Keratinocyte (primary cell): ENCODE data around the gene SGCB. TPM values are rescaled to one million over a fixed set of nuclear protein-coding genes. Genes with fewer than 3 reads are reported as not detected.

Experiments used
- DNase-seq: peaks from one replicate; pipeline ENCODE4 v3.0.0-alpha.2; 2011; ENCODE audit warnings: low read depth, missing footprints, low spot score
- FAIRE-seq: peaks from 2 replicates; lab custom pipeline; 2011; peaks lifted over from hg19 to GRCh38; lab: Jason Lieb, UNC
- H2AFZ ChIP-seq: 2 replicates; pipeline ENCODE4 v1.6.0; 2012; ENCODE audit warnings: low read length, control low read depth, inconsistent platforms; ENCODE audit not compliant: control insufficient read depth
- H3K27ac ChIP-seq: 2 replicates; pipeline ENCODE4 v1.5.1; 2011; ENCODE audit warnings: low read length; ENCODE audit not compliant: control insufficient read depth, insufficient read depth
- H3K27me3 ChIP-seq: 3 replicates; pipeline ENCODE4 v1.6.0; 2011; ENCODE audit warnings: low read length; ENCODE audit not compliant: control insufficient read depth, insufficient read depth; ENCODE audit errors: extremely low read depth
- H3K36me3 ChIP-seq, 2 experiments: 2 replicates in 1 of 2; 3 replicates in 1 of 2; pipeline ENCODE4 v1.5.1; 2011; ENCODE audit warnings: low read length in 2 of 2, mild to moderate bottlenecking in 1 of 2; ENCODE audit not compliant: control insufficient read depth in 2 of 2, insufficient read depth in 2 of 2; ENCODE audit errors: extremely low read depth in 1 of 2
- H3K4me1 ChIP-seq: 3 replicates; pipeline ENCODE4 v1.5.1; 2011; ENCODE audit warnings: low read length; ENCODE audit not compliant: control insufficient read depth, insufficient read depth; ENCODE audit errors: extremely low read depth
- H3K4me2 ChIP-seq: 3 replicates; pipeline ENCODE4 v1.6.0; 2011; ENCODE audit warnings: low read depth, low read length; ENCODE audit not compliant: control insufficient read depth, insufficient read depth; ENCODE audit errors: extremely low read depth
- H3K4me3 ChIP-seq, 3 experiments: fragments of 200-600 bp in 1 of 3; sonication (generic) in 1 of 3; 2 replicates in 2 of 3; 3 replicates in 1 of 3; pipeline ENCODE4 v1.5.1; 2011 to 2016; ENCODE audit warnings: low read length in 3 of 3, mild to moderate bottlenecking in 3 of 3, control low read depth in 2 of 3, inconsistent platforms in 1 of 3, low read depth in 1 of 3, mixed read lengths in 1 of 3, mixed run types in 1 of 3, moderate library complexity in 1 of 3; ENCODE audit not compliant: control insufficient read depth in 2 of 3, insufficient read depth in 2 of 3; ENCODE audit errors: extremely low read depth in 1 of 3
- H3K79me2 ChIP-seq: 2 replicates; pipeline ENCODE4 v1.6.0; 2012; ENCODE audit warnings: low read length; ENCODE audit not compliant: control insufficient read depth, insufficient read depth
- H3K9ac ChIP-seq: 3 replicates; pipeline ENCODE4 v1.6.0; 2011; ENCODE audit warnings: low read length; ENCODE audit not compliant: control insufficient read depth, insufficient read depth; ENCODE audit errors: extremely low read depth
- H3K9me1 ChIP-seq: 3 replicates; pipeline ENCODE4 v1.6.0; 2011; ENCODE audit warnings: low read length; ENCODE audit not compliant: control insufficient read depth, insufficient read depth; ENCODE audit errors: extremely low read depth
- H3K9me3 ChIP-seq: 2 replicates; pipeline ENCODE4 v1.5.1; 2012; ENCODE audit warnings: low read depth, low read length; ENCODE audit not compliant: control insufficient read depth
- H4K20me1 ChIP-seq: 3 replicates; pipeline ENCODE4 v1.6.0; 2011; ENCODE audit warnings: low read length; ENCODE audit not compliant: control insufficient read depth, insufficient read depth; ENCODE audit errors: extremely low read depth
- EZH2 ChIP-seq: IDR thresholded peaks from one replicate; pipeline ENCODE4 v1.6.1; 2012; ENCODE audit warnings: inconsistent platforms, mild to moderate bottlenecking, low read length, moderate library complexity
- dilution Hi-C: fragments of 300-500 bp; cut with MboI; formaldehyde crosslinking; loops from one replicate; pipeline ENCODE4 v1.7.0; 2020; ENCODE audit warnings: low sequenced_read_pairs; ENCODE audit not compliant: extremely low pct_ligation_motif_present
- polyA plus RNA-seq, 5 experiments: library from polyadenylated mRNA; depleted of rRNA in 3 of 5; stranded (reverse) in 3 of 5; stranded (forward) in 1 of 5; unstranded in 1 of 5; fragments of >200 nt; gene quantifications; 1 replicate in 1 of 5; 2 replicates in 3 of 5; 3 replicates in 1 of 5; pipeline versions ENCODE4 v1.2.1 to v1.2.3, GENCODE V29; 2011 to 2012; ENCODE audit warnings: missing spikeins in 2 of 5, low read depth in 1 of 5, low replicate concordance in 1 of 5
- TF ChIP-seq, protein P1 (sequence below), 3 experiments: IDR thresholded peaks in 1 of 3; conservative IDR thresholded peaks in 1 of 3; optimal IDR thresholded peaks in 1 of 3; 2 replicates in 2 of 3; 3 replicates in 1 of 3; pipeline versions ENCODE3 to v1.5.1; 2011; ENCODE audit warnings: low read length in 3 of 3, mild to moderate bottlenecking in 3 of 3, moderate library complexity in 2 of 3, control low read depth in 1 of 3, inconsistent platforms in 1 of 3; ENCODE audit not compliant: insufficient read depth in 2 of 3; ENCODE audit errors: extremely low read depth in 1 of 3

The SGCB gene
- polyA plus RNA-seq, 1 donor (not counting 4 experiments of a cell fraction or from before 2014, with no cell fraction given), result 18.3 TPM

DNA sequence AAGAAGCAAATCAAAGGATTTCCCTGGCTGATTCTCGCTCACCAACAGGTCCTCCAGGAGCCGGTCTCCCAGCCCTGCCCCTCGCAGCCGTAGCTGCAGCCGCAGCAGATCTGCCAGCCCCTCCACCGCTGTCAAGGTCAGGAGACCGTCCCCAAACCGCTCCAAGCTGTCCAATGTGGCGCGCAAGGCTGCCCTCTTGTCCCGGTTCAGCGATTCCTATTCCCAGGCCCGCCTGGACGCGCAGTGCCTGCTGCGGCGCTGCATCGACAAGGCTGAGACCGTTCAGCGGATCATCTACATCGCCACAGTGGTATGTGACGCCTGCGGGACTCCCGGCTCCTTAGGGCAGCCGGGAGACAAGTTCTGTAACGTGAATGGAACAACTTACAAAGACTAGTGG lies 38.6 kb upstream of the SGCB start:
- Histone ChIP-seq H3K4me3 (no peak overlapping the region), H3K9me1 (no peaks in the 10 kb centered on the region), H3K4me1 (no peaks in the 10 kb centered on the region), H4K20me1 (no peaks in the 10 kb centered on the region), H3K9ac (no peak overlapping the region), H3K27ac (no peak overlapping the region), H3K4me2 (no peak overlapping the region), H3K27me3 (no peaks in the 10 kb centered on the region), H3K36me3 (peaks cover 0 to 4% of the 10 kb centered on the region in 2 experiments), H2AFZ (no peak overlapping the region), H3K79me2 (no peaks in the 10 kb centered on the region), H3K9me3 (no peaks in the 10 kb centered on the region)
- DNase-seq (no peak), FAIRE-seq (no peak)
- dilution Hi-C loops, result no loop called here
- no peak for TF ChIP-seq EZH2
- TF ChIP-seq, protein P1, sequence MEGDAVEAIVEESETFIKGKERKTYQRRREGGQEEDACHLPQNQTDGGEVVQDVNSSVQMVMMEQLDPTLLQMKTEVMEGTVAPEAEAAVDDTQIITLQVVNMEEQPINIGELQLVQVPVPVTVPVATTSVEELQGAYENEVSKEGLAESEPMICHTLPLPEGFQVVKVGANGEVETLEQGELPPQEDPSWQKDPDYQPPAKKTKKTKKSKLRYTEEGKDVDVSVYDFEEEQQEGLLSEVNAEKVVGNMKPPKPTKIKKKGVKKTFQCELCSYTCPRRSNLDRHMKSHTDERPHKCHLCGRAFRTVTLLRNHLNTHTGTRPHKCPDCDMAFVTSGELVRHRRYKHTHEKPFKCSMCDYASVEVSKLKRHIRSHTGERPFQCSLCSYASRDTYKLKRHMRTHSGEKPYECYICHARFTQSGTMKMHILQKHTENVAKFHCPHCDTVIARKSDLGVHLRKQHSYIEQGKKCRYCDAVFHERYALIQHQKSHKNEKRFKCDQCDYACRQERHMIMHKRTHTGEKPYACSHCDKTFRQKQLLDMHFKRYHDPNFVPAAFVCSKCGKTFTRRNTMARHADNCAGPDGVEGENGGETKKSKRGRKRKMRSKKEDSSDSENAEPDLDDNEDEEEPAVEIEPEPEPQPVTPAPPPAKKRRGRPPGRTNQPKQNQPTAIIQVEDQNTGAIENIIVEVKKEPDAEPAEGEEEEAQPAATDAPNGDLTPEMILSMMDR (optimal IDR thresholded peaks at IDR 0.05 in 1 of 3, IDR thresholded peaks at IDR 0.05 in 1 of 3, conservative IDR thresholded peaks at IDR 0.05 in 1 of 3; ENCODE audit: extremely low read depth in 1 of 3, insufficient read depth in 2 of 3, low read length in 3 of 3), result no peak

- Histone ChIP-seq H3K36me3 (peaks cover 0 to 4% of the 10 kb centered on the region in 2 experiments), H3K27ac (no peak overlapping the region), H3K9me1 (no peaks in the 10 kb centered on the region), H4K20me1 (no peaks in the 10 kb centered on the region), H3K9me3 (no peaks in the 10 kb centered on the region), H2AFZ (no peak overlapping the region), H3K4me1 (no peaks in the 10 kb centered on the region), H3K79me2 (no peaks in the 10 kb centered on the region), H3K4me2 (no peak overlapping the region), H3K27me3 (no peaks in the 10 kb centered on the region), H3K9ac (no peak overlapping the region), H3K4me3 (no peak overlapping the region)
- no peak for TF ChIP-seq EZH2
- TF ChIP-seq, protein P1 (optimal IDR thresholded peaks at IDR 0.05 in 1 of 3, IDR thresholded peaks at IDR 0.05 in 1 of 3, conservative IDR thresholded peaks at IDR 0.05 in 1 of 3; ENCODE audit: extremely low read depth in 1 of 3, insufficient read depth in 2 of 3, low read length in 3 of 3), result no peak
- dilution Hi-C loops, result no loop called here
- FAIRE-seq (no peak), DNase-seq (no peak)
Observed at GRCh38 chr4:52071791-52072546, 33.9 kb upstream of the SGCB start.
